Stimulated activated naive CD8-positive, alpha-beta T cell treated with anti-CD3 and anti-CD28 coated beads, Interleukin-15, Interleukin-2, amounts not matched to agents 100 ng/mL and 50 ng/mL, for 24 hours (primary cell): Measurements from ENCODE around the gene STAC.
"Not testable (repeated sequence)": the region's sequence is repeated elsewhere in the genome, so short reads cannot be mapped to it uniquely, and the experiment has no call there.

Experiments used
- H3K27ac Mint-ChIP-seq: one replicate; pipeline ENCODE4 v1.8.0; 2021; ENCODE audit warnings: mild to moderate bottlenecking, mixed read lengths
- H3K27me3 Mint-ChIP-seq: one replicate; pipeline ENCODE4 v1.8.0; 2021; ENCODE audit warnings: mixed read lengths
- H3K36me3 Mint-ChIP-seq: one replicate; pipeline ENCODE4 v1.8.0; 2021; ENCODE audit warnings: low read depth, mixed read lengths
- H3K4me1 Mint-ChIP-seq: one replicate; pipeline ENCODE4 v1.8.0; 2021; ENCODE audit warnings: low read depth, mixed read lengths
- H3K4me3 Mint-ChIP-seq: one replicate; pipeline ENCODE4 v1.8.0; 2021; ENCODE audit warnings: mild to moderate bottlenecking, mixed read lengths
- H3K9me3 Mint-ChIP-seq: one replicate; pipeline ENCODE4 v1.8.0; 2021; ENCODE audit warnings: mixed read lengths

Gene STAC

DNA sequence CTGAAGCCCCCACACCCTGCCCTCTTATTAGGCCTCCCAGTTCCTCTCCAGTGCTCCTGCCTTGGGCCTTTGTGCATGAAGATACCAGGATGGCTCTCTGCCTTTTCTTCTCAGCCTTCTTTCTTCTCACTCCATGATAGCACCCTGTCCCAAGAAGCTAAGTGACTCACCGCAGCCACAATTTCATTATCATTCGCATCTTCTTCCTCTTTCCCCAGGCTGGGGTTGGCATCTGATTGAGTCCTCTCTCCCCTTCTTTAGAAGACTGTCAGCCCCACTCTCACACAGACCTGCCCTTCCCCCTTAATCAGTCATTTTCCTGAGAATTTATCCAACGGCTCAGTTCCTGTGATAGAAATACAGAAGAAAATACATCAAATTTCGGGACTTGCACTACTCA lies 102.0 kb downstream of the STAC start:
- no peaks in the 10 kb centered on the region for H3K36me3 Mint-ChIP-seq
- peaks cover 8% of the 10 kb centered on the region for H3K9me3 Mint-ChIP-seq
- H3K27ac Mint-ChIP-seq, result no peak overlapping the region
- no peaks in the 10 kb centered on the region for H3K27me3 Mint-ChIP-seq
- no peaks in the 10 kb centered on the region for H3K4me1 Mint-ChIP-seq
- H3K4me3 Mint-ChIP-seq, result no peak overlapping the region

DNA sequence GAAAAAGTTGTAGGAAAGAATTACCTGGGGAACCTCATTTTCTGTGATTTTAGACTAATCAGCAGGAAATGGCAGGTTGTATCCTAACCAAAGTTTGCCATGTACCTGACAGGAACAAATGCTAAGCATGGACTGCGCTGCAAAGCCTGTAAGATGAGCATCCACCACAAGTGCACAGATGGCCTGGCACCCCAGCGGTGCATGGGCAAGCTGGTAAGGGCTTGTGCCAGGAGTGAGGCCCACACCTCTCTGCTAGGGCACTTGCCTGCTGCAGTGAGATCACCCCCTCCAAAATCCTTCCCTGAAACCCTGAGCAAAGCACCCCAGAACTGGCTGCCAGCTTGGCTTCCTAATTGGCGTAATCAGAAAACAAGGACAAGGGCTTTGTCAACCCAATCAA lies 102.6 kb downstream of the STAC start:
- Mint-ChIP-seq H3K27ac (no peak overlapping the region), H3K9me3 (peaks cover 8% of the 10 kb centered on the region), H3K4me3 (no peak overlapping the region), H3K27me3 (no peaks in the 10 kb centered on the region), H3K4me1 (no peaks in the 10 kb centered on the region), H3K36me3 (no peaks in the 10 kb centered on the region)

DNA sequence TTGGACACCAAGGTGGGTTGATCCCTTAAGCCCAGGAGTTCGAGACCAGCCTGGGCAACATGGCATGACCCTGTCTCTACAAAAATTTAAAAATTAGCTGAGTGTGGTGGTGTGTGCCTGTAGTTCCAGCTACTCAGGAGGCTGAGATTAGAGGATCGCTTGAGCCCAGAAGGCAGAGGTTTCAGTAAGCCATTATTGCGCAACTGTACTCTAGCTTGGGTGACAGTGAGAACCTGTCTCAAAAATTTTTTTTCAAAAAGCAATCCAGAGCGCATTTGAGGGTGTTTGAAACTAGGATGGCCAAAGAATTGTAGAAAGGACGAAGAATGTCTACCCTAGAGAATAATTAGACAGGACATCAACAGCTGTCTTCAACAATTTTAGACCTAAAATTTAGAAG lies 103.4 kb downstream of the STAC start:
- Mint-ChIP-seq H3K4me3 (no peak overlapping the region), H3K9me3 (peaks cover 7% of the 10 kb centered on the region), H3K27me3 (no peaks in the 10 kb centered on the region), H3K36me3 (no peaks in the 10 kb centered on the region), H3K4me1 (no peaks in the 10 kb centered on the region), H3K27ac (no peak overlapping the region)

DNA sequence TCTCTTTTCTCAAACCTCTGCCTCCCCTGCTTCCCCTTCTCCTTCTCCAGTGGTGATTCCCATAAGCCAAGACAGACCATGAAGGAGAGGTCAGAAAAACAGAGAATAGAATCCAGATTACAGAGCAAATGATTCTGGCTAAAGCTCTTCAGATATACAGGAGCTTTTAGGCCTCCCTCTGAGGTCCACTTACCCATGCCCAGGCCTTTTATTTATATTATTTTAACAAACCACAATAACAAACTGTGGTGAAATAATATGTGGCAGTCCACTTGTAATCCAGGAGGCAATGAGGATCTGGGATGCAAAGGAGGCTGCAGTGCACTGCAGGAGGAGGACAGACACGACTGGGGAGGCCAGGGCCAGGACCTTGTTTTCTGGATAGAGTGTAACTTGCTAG lies 104.1 kb downstream of the STAC start:
- Mint-ChIP-seq H3K36me3 (no peaks in the 10 kb centered on the region), H3K27me3 (no peaks in the 10 kb centered on the region), H3K4me3 (no peak overlapping the region), H3K4me1 (no peaks in the 10 kb centered on the region), H3K9me3 (peaks cover under 1% of the 10 kb centered on the region), H3K27ac (no peak overlapping the region)

DNA sequence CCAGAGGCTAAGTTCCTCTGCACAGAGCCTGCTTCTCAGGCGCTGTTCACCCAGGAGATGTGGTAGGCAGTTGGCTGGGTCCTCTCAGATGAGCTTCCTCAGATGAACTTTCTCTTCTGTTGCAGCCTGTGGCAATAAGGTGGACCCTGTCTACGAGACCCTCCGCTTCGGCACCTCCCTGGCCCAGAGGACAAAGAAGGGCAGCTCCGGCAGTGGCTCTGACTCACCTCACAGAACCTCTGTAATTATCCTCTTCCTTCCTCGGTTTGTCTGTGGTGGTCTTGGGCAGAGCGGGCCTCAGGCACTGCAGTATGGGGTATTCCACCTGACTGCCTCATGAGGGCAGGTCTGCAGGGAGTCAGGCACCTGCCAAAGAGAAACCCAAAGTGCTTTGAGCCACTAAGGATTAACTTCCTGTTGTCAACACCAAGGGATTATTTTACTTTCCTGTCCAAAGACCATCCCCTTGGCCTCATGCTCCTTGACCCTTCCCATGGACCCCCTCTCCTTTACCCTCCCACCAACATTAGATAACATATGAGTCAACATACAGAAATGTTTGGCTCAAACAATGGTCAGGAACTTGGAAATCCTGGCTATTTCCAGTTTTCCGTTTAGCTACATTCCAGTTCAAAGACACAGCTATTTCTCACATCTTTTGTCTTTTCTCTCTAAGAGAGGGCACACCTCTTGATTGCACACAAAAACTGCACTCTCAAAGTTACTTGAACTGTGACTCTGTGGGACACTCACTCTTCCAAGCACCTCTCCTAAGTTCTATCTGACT lies 105.9 kb downstream of the STAC start:
- H3K9me3 Mint-ChIP-seq, result no peaks in the 10 kb centered on the region
- no peaks in the 10 kb centered on the region for H3K27me3 Mint-ChIP-seq
- no peaks in the 10 kb centered on the region for H3K36me3 Mint-ChIP-seq
- H3K27ac Mint-ChIP-seq, result no peak overlapping the region
- no peak overlapping the region for H3K4me3 Mint-ChIP-seq
- no peaks in the 10 kb centered on the region for H3K4me1 Mint-ChIP-seq

DNA sequence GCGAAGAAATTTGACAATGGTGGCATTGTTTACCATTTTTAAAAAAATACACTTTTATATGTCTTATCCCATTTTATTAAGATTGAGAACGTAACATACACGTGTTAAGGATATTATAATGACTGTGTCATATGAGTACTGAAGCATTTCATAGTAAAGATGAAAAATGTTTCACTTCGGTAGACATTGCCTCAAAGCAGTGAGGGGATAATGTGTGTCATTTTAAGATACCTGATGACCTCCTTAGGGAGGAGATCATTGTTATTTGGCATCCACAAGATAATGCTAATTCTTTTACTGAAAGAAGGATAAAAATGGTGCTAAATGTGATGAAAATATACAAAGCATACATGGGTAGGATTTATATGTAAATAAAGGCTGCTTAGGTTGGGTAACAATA lies 107.3 kb downstream of the STAC start:
- Mint-ChIP-seq H3K9me3 (no peaks in the 10 kb centered on the region), H3K4me1 (no peaks in the 10 kb centered on the region), H3K27ac (no peak overlapping the region), H3K27me3 (no peaks in the 10 kb centered on the region), H3K36me3 (no peaks in the 10 kb centered on the region), H3K4me3 (no peak overlapping the region)

DNA sequence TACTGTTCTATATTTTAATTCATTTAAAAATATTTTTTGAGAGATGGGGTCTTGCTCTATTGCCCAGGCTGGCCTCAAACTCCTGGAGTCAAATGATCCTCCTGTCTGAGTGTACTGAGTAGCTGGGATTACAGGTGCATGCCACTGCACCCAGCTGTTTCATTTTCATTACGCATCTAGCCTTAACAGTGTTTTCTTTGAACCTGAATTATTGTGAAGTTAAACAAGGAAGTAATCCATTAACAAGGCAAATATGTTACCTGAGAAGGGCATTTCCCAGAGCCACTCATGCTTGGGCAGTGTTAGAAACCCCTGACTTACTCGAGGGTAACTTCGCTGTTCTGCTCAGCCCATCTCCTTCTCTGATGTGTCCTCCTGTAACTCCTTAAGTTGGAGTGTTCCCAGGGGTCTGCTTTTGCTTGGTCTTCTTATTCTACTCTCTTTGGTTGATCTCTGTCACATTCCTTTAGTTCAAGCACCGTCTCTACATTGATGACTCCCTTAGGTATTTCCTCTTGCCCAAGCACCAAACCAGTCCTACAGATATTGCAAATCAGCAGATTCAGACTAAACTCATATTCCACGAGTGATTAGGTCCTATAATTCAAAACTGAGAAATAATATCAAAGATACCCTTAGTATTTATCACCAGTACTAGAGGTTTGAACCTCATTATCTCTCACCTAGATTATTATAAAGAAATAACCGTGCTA lies 107.9 kb downstream of the STAC start:
- H3K36me3 Mint-ChIP-seq, result no peaks in the 10 kb centered on the region
- no peaks in the 10 kb centered on the region for H3K9me3 Mint-ChIP-seq
- no peaks in the 10 kb centered on the region for H3K4me1 Mint-ChIP-seq
- no peak overlapping the region for H3K4me3 Mint-ChIP-seq
- no peaks in the 10 kb centered on the region for H3K27me3 Mint-ChIP-seq
- H3K27ac Mint-ChIP-seq, result no peak overlapping the region

DNA sequence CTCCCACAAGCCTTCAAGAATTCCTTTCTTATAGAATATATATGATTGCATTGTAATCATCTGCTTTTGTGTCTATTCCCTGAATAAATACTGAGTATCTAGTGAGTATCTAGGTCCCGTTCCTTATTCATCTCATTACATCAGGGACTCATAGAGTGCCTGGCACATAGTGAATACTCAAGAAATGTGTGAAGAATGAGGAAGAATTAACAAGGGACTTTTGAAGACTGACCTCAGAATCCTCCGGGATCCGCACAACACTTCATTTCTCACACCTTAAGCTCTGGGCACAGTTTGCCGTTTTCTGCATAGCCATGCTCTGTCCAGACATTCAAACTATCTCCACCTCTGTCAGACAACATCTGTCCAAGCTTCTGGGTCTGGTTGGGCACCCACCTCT lies 108.8 kb downstream of the STAC start:
- Mint-ChIP-seq H3K27ac (no peak overlapping the region), H3K4me1 (no peaks in the 10 kb centered on the region), H3K27me3 (no peaks in the 10 kb centered on the region), H3K36me3 (no peaks in the 10 kb centered on the region), H3K4me3 (no peak overlapping the region), H3K9me3 (no peaks in the 10 kb centered on the region)

DNA sequence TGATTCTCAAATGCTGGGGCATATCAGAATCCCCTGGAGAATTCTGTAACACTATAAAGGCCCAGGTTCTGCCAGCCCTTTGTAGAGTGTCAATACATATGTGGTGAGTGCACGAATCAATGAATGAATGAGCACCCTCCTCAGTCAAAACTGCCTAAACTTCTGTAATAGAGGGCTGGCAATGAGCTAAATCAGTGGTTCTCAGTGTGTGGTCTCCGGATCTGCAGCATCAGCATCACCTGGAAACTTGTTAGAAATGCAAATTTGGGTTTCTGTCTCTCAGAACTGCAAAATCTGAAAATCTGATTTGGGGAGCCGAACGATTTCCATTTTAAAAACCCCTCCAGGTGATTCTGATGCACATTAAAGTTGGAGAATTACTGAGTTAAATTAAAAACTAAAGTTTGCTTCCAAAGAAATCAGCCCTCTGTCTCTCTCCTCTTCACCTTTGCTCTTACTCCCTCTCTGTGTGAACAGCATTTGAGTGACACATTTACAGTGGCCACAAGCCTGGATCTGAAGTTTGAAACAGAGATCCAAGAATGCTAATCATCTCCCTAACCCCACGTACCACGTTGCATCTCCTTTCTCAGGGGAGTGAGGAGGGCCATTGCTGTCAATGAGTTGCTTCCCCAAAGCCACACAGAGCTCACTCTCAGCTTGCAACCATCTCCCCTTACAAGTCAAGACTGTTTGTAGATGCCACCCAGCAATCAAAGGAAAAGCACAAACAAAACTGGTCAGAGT lies 109.5 kb downstream of the STAC start:
- Mint-ChIP-seq H3K4me1 (no peaks in the 10 kb centered on the region), H3K27ac (no peak overlapping the region), H3K4me3 (no peak overlapping the region), H3K27me3 (no peaks in the 10 kb centered on the region), H3K36me3 (no peaks in the 10 kb centered on the region), H3K9me3 (no peaks in the 10 kb centered on the region)

DNA sequence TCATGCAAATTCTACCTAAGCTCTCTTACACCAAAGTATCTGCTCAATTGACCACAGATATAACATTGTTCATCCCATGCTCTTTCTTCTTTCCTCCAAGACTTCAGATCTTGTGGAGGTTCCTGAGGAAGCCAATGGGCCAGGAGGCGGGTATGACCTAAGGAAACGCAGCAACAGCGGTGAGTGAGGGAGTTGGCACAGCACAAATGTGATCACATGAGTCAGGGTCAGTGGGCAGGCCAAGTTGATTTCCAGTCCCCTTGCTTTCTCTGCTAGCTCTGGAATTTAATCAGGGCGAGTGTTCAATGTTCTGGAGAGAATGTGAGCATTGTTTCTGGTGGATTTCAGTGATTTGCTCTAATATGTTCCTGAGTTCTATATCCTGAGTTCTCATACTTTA lies 112.7 kb downstream of the STAC start:
- H3K27ac Mint-ChIP-seq, result no peak overlapping the region
- no peaks in the 10 kb centered on the region for H3K27me3 Mint-ChIP-seq
- H3K36me3 Mint-ChIP-seq, result no peaks in the 10 kb centered on the region
- no peaks in the 10 kb centered on the region for H3K4me1 Mint-ChIP-seq
- no peak overlapping the region for H3K4me3 Mint-ChIP-seq
- no peaks in the 10 kb centered on the region for H3K9me3 Mint-ChIP-seq

DNA sequence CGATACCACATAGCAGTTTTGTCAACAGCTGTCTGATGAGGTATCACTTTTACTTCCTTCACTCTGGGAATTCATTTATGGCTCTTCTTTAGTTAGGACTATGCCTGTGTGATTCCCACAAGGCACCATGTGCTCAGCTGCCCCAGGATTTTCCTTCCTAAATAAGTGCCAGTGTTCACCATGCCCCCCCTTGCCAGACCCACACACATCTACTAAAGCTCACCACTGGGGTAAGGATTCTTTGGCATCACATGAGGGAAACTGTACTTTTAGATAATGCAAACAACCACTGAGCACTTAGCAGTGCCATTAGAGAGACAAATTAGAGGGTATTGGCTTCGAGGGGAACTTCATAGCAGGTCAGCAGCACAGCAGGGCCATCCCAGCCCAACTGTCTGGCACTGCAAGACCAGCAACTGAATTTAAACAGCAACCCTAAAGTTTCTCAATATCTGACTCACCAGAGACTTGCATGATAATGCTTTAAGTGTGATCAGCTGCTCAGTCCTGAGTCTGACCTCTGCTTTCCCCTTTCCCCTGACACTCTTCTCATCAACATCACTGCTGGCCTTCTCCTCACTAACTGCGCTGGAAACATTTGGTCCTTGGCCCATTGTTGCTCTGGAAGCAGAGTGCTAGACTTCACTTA lies 114.3 kb downstream of the STAC start:
- Mint-ChIP-seq H3K4me1 (no peaks in the 10 kb centered on the region), H3K36me3 (no peaks in the 10 kb centered on the region), H3K27me3 (no peaks in the 10 kb centered on the region), H3K9me3 (no peaks in the 10 kb centered on the region), H3K27ac (no peak overlapping the region), H3K4me3 (no peak overlapping the region)

DNA sequence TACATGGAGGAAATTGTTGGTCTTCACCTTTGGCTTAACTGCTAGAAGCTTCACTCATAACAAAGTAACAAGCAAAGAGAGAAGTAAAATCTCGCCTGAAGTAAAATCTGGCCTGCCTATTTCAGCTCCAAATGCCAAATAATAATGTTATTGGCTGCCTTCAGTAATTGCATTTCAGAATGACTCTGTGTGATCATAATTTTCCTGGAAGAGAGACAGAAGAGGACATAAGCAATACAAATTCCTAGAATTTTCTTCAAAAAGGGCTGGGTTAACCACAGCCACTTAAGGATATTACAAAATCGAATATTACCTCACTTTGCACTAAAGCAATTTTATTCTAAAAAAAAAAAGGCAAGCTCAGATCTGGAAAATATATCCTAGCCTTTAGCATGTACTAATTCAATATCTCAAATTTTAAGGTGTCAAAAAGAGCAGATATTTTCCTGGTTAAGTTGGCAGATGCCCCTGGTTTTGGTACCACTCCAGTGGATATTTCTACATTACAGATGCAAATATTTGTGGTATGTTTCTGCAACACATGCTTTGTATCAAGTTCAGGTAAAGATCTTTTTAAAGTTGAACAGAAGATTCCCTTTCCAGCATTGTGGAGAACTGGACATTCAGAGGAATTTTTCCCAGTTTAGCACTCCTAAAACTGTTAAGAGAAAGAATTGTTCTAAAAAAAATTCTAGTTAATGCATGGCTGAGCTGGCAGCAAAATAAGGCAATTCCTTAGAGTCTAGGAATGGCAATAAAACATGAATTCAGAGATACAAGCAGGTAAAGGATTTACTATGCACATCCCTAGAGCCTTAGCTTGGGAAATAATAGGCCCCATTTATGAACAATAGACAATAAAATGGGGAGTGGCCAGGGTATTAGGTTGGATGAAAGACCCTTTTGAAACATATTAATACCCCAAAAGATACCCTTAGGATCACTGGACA lies 116.7 kb downstream of the STAC start:
- H3K9me3 Mint-ChIP-seq, result no peaks in the 10 kb centered on the region
- no peak overlapping the region for H3K4me3 Mint-ChIP-seq
- H3K27ac Mint-ChIP-seq, result peak overlapping the region; percentile 12
- H3K4me1 Mint-ChIP-seq, result no peaks in the 10 kb centered on the region
- no peaks in the 10 kb centered on the region for H3K36me3 Mint-ChIP-seq
- H3K27me3 Mint-ChIP-seq, result no peaks in the 10 kb centered on the region

DNA sequence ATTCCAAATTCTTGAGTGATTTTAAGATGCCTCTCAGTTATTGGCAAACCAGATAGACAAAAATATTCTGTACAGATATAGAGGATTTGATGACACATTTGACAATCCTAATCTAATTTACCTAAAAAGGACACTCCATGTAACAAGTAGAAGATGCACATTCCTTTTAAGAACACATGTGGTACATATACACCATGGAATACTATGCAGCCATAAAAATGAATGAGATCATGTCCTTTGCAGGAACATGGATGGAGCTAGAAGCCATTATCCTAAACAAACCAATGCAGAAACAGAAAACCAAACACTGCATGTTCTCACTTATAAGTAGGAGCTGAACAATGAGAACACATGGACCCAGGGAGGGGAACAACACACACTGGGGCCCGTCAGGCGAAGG lies 119.7 kb downstream of the STAC start:
- not testable (repeated sequence) for H3K27me3 Mint-ChIP-seq, H3K4me1 Mint-ChIP-seq, H3K4me3 Mint-ChIP-seq, H3K36me3 Mint-ChIP-seq, H3K27ac Mint-ChIP-seq, H3K9me3 Mint-ChIP-seq

DNA sequence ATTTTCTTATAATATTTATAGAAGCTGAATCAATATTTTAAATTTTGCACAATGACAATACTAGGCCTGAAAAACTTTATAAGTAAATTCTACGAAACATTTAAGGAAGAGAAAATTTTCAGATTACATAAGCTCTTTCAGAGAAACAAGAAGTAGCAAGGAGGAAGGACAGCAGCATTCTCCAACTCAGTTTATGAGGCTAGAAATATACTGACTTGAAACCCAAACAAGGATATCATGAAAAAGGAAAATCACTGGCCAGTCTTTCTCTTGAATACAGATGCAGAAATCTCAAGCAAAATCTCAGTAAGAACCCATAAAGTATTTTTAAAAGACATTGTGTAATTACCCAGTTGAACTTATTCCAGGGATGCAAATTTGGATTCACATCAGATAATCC lies 121.3 kb downstream of the STAC start:
- Mint-ChIP-seq H3K4me1 (no peaks in the 10 kb centered on the region), H3K27me3 (no peaks in the 10 kb centered on the region), H3K36me3 (no peaks in the 10 kb centered on the region), H3K4me3 (no peak overlapping the region), H3K27ac (no peak overlapping the region), H3K9me3 (no peaks in the 10 kb centered on the region)
